ENCODE measurements around the gene RAB41.
"Not testable (repeated sequence)": the region's sequence is repeated elsewhere in the genome, so short reads cannot be mapped to it uniquely, and the experiment has no call there.

Gene RAB41

DNA sequence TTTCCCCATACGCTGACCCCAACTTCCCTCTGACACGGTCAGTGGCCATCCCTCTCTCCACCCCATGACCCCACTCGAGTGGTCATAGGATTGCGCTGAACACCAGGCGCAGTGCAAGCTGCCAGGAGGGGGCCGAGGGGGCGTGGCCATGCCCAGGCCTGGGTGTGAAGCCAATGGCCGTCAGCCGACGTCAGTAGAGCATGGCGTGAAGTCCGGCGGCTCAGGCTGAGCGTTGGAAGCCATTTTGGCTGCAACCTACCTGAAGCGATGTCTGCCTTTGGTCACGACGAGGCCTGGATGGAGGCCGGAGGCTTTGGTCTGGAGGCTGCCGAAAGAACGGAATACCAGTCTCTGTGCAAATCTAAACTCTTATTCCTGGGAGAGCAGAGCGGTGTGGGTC lies at the start of gene RAB41:
RAB41 (plus strand) TSS at position 222 of the 400 bp plus-strand sequence; CDS start at position 268, 46 bp downstream.
- TF ChIP-seq, protein P1, sequence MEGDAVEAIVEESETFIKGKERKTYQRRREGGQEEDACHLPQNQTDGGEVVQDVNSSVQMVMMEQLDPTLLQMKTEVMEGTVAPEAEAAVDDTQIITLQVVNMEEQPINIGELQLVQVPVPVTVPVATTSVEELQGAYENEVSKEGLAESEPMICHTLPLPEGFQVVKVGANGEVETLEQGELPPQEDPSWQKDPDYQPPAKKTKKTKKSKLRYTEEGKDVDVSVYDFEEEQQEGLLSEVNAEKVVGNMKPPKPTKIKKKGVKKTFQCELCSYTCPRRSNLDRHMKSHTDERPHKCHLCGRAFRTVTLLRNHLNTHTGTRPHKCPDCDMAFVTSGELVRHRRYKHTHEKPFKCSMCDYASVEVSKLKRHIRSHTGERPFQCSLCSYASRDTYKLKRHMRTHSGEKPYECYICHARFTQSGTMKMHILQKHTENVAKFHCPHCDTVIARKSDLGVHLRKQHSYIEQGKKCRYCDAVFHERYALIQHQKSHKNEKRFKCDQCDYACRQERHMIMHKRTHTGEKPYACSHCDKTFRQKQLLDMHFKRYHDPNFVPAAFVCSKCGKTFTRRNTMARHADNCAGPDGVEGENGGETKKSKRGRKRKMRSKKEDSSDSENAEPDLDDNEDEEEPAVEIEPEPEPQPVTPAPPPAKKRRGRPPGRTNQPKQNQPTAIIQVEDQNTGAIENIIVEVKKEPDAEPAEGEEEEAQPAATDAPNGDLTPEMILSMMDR (IDR thresholded peaks at IDR 0.05; ENCODE audit: low read depth, low read length), result no peak
- DNase-seq (ENCODE audit: low read depth, low spot score), result no peak
- no peak within 1 kb of the TSS for H3K4me3 ChIP-seq (ENCODE audit: low read depth, low read length)
- in situ Hi-C loops (cut with HindIII; ENCODE audit: low sequenced_read_pairs), result no loop called here

DNA sequence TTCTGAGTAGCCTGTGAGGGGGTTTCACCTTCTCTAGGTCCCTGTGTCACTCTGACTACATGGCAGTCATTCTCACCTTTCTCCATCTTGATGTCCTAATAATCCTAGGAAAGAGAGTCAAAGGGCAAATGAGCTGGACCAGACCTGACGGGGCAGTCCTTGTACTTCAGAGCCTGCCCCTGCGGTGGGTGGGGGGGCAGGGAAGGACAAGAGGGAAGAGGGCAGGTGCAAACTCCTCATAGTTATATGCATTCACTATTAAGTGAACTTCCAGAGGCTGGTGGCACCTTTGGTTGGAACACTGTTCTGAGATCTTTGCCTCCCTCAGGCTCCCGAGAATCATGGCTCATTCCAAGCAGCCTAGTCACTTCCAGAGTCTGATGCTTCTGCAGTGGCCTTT lies 47.6 kb upstream of the RAB41 start, which contains the start of gene AWAT1:
AWAT1 (plus strand) TSS at position 301 of the 400 bp plus-strand sequence; CDS start at position 342, 41 bp downstream.
- in situ Hi-C loops (cut with HindIII; ENCODE audit: low sequenced_read_pairs), result no loop called here
- no peak for DNase-seq (ENCODE audit: low read depth, low spot score)
- no peak within 1 kb of the TSS for H3K4me3 ChIP-seq (ENCODE audit: low read depth, low read length)
- TF ChIP-seq, protein P1 (IDR thresholded peaks at IDR 0.05; ENCODE audit: low read depth, low read length), result no peak

DNA sequence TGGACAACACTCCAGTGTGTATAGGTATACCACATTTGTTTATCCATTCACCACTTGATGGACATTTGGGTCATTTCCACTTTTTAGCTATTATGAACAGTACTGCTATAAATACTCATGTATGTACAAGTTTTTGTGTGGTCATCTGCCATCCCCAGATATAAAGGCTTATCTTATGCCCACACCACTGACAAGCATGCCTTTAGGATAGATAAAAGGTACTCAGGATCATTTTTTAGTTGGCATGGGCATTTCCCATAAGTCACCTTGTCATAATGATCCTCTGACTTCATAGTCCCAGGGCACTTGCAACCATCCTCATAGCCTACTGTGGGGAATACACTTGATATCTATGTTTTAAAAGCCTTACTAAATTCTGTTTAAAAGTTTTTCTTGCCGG lies 41.2 kb upstream of the RAB41 start:
- DNase-seq (ENCODE audit: low read depth, low spot score), result no peak

DNA sequence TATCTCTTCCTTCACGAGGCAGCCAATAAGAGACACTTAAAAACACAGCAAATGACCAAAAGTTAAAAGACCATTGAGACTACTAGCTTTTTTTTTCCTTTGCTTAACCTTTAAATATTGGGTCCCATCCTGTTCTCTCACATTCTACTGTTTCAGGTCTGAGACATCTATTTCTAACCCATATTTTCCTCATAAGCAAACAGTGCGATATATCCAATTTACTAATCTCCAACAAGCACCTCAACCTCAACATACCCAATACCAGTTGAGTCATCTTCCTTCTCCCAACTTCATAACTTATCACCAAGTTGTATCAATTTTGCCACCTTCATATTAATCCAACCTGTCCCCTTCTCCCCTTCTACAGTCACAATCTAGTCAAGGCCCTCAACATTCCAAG lies 40.5 kb upstream of the RAB41 start:
- TF ChIP-seq, protein P1 (IDR thresholded peaks at IDR 0.05; ENCODE audit: low read depth, low read length), result no peak
- H3K4me3 ChIP-seq (ENCODE audit: low read depth, low read length), result no peak overlapping the region
- in situ Hi-C loops (cut with HindIII; ENCODE audit: low sequenced_read_pairs), result no loop called here
- DNase-seq (ENCODE audit: low read depth, low spot score), result no peak

More for the DNA sequence above, 41.2 kb upstream of the RAB41 start:
- TF ChIP-seq, protein P1 (IDR thresholded peaks at IDR 0.05; ENCODE audit: low read depth, low read length), result no peak
- in situ Hi-C loops (cut with HindIII; ENCODE audit: low sequenced_read_pairs), result no loop called here
- H3K4me3 ChIP-seq (ENCODE audit: low read depth, low read length), result no peak overlapping the region

DNA sequence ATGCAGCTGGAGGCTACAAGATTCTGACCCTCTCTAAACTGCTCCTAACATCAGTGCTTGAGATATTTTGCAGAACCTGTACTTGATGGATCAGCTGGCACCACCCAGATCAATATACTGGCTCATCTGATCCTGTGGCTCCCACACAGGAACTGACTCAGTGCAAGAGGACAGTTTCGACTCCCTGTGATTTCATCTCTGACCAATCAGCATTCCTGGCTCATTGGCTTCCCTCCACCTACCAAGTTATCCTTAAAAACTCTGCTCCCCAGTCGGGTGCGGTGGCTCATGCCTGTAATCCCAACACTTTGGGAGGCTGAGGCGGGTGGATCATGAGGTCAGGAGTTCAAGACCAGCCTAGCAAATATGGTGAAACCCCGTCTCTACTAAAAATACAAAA lies 38.4 kb upstream of the RAB41 start:
- in situ Hi-C loops (cut with HindIII; ENCODE audit: low sequenced_read_pairs); H3K4me3 ChIP-seq (ENCODE audit: low read depth, low read length); DNase-seq (ENCODE audit: low read depth, low spot score): not testable (repeated sequence)

DNA sequence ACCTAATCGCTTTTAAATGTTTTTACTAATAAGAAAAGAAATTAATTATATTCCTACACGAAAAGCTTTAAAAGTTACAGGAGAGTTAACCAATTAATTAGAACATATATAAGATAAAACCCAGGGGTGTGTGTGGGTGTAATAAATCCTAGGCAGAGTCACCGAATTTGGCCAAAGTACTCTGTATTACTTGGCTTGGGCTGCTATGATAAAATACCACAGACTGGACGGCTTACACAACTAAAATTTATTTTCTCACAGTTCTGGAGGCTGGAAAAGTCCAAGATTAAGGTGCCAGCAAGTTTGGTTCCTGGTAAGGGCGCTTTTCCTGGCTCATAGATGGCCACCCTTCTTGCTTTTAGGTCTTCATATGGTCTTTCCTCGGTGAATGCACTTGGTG lies 37.1 kb upstream of the RAB41 start:
- no peak overlapping the region for H3K4me3 ChIP-seq (ENCODE audit: low read depth, low read length)
- in situ Hi-C loops (cut with HindIII; ENCODE audit: low sequenced_read_pairs), result no loop called here
- DNase-seq (ENCODE audit: low read depth, low spot score), result no peak
- TF ChIP-seq, protein P1 (IDR thresholded peaks at IDR 0.05; ENCODE audit: low read depth, low read length), result no peak

DNA sequence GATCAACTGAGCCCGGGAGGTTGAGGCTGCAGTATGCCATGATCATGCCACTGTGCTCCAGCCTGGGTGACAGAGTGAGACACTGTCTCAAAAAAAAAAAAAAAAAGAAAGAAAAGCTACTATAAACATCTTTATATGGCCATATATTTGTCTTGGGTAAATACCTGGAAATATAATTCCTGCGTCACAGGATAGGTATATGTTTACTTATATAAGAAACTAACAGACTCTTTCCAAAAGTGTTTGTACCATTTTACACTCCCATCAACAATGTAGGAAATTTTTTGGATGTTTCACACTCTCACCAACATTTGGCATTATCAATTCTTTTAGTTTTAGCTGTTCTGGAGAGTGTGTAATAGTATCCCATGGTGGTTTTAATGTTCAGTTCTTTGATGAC lies 34.7 kb upstream of the RAB41 start:
- in situ Hi-C loops (cut with HindIII; ENCODE audit: low sequenced_read_pairs), result no loop called here
- no peak overlapping the region for H3K4me3 ChIP-seq (ENCODE audit: low read depth, low read length)
- DNase-seq (ENCODE audit: low read depth, low spot score), result no peak
- TF ChIP-seq, protein P1 (IDR thresholded peaks at IDR 0.05; ENCODE audit: low read depth, low read length), result no peak

Data from astrocyte of the spinal cord (primary cell).